Measurements from ENCODE around the gene GALNT16. TPM values are rescaled to one million over a fixed set of nuclear protein-coding genes. Genes with fewer than 3 reads are reported as not detected.

GALNT16 gene
- total RNA-seq, 1 experiment from 2014 or later = 3.8 TPM

- intact Hi-C loops (cut with micrococcal nuclease; ENCODE audit: unreplicated experiment) = no loop called here
- CTCF ChIA-PET = no interaction called here
- Mint-ChIP-seq H3K4me1 (ENCODE audit: low read depth, unreplicated experiment) (no peaks in the 10 kb centered on the region), H3K27ac (ENCODE audit: unreplicated experiment) (no peak overlapping the region), H3K36me3 (ENCODE audit: insufficient read depth, unreplicated experiment) (no peaks in the 10 kb centered on the region), H3K4me3 (ENCODE audit: unreplicated experiment) (no peak overlapping the region), H3K9me3 (ENCODE audit: unreplicated experiment) (no peaks in the 10 kb centered on the region), H3K27me3 (ENCODE audit: insufficient read depth, unreplicated experiment) (no peaks in the 10 kb centered on the region)
- Histone ChIP-seq H3K9me3 (no peaks in the 10 kb centered on the region), H3K27me3 (replicated peaks; ENCODE audit: control insufficient read depth, insufficient read depth, low read length) (no peaks in the 10 kb centered on the region), H3K4me3 (ENCODE audit: low read depth, low read length) (no peak overlapping the region), H3K4me1 (no peaks in the 10 kb centered on the region), H3K36me3 (ENCODE audit: control insufficient read depth, insufficient read depth, low read length) (no peaks in the 10 kb centered on the region)
- no peak for DNase-seq
- TF ChIP-seq, protein P1, sequence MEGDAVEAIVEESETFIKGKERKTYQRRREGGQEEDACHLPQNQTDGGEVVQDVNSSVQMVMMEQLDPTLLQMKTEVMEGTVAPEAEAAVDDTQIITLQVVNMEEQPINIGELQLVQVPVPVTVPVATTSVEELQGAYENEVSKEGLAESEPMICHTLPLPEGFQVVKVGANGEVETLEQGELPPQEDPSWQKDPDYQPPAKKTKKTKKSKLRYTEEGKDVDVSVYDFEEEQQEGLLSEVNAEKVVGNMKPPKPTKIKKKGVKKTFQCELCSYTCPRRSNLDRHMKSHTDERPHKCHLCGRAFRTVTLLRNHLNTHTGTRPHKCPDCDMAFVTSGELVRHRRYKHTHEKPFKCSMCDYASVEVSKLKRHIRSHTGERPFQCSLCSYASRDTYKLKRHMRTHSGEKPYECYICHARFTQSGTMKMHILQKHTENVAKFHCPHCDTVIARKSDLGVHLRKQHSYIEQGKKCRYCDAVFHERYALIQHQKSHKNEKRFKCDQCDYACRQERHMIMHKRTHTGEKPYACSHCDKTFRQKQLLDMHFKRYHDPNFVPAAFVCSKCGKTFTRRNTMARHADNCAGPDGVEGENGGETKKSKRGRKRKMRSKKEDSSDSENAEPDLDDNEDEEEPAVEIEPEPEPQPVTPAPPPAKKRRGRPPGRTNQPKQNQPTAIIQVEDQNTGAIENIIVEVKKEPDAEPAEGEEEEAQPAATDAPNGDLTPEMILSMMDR (IDR thresholded peaks at IDR 0.05; ENCODE audit: insufficient read depth in 1 of 2, low read depth in 1 of 2, low read length in 1 of 2, severe bottlenecking in 1 of 2, unreplicated experiment in 1 of 2) = no peak
- BruUV-seq (replicated peaks) = no TSS peak
- POLR2A ChIA-PET = interaction anchor here (0.6 kb wide), 1 partner anchor 20 kb away, joined by 3 read pairs; no protein-coding TSS in a partner anchor
These were observed 71.2 kb downstream of the GALNT16 start for GRCh38 chr14:69331206-69331605.

DNA sequence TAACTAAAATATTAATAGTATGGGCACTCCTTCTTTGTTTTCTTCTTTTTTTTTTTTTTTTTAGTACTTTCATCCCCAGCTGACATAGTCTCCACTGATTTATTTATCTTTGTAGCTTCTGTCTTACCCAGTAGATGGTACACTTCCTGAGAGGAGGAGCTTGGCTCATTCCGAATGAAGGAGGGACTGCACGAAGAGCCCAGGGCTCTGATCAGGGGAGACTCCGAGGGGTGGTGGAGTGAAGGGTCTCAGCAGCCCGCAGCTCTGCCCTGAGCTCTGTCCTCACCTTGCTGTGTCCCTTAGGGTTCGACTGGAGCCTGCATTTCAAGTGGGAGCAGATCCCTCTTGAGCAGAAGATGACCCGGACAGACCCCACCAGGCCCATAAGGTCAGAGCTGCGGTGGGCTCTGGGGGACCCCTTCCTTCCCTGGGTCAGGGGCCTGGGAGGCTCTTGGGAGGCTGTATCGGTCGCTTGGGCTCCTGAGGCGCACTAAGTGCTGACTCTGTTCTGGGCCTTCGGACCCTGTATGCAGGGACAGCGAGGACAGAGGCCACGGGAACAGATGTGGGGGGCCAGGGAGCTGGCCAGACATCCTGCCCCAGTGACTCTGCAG, 72.9 kb downstream of the GALNT16 start:
- H3K27ac Mint-ChIP-seq (ENCODE audit: unreplicated experiment) = no peak overlapping the region
- ChIA-PET CTCF (interaction anchor here (0.6 kb wide), 1 partner anchor 14 kb away, joined by 3 read pairs; no protein-coding TSS in a partner anchor), POLR2A (interaction anchor here (0.7 kb wide), 1 partner anchor 31 kb away, joined by 3 read pairs; no protein-coding TSS in a partner anchor)
- Histone ChIP-seq H3K9me3 (no peaks in the 10 kb centered on the region), H3K36me3 (ENCODE audit: control insufficient read depth, insufficient read depth, low read length) (no peaks in the 10 kb centered on the region), H3K4me1 (no peaks in the 10 kb centered on the region), H3K27me3 (replicated peaks; ENCODE audit: control insufficient read depth, insufficient read depth, low read length) (no peaks in the 10 kb centered on the region), H3K4me3 (ENCODE audit: low read depth, low read length) (no peak overlapping the region)
- no peak overlapping the region for H3K4me3 Mint-ChIP-seq (ENCODE audit: unreplicated experiment)
- H3K36me3 Mint-ChIP-seq (ENCODE audit: insufficient read depth, unreplicated experiment) = no peaks in the 10 kb centered on the region
- intact Hi-C loops (cut with micrococcal nuclease; ENCODE audit: unreplicated experiment) = no loop called here
- no TSS peak for BruUV-seq (replicated peaks)
- no peaks in the 10 kb centered on the region for H3K27me3 Mint-ChIP-seq (ENCODE audit: insufficient read depth, unreplicated experiment)
- TF ChIP-seq, protein P1 (IDR thresholded peaks at IDR 0.05; ENCODE audit: insufficient read depth in 1 of 2, low read depth in 1 of 2, low read length in 1 of 2, severe bottlenecking in 1 of 2, unreplicated experiment in 1 of 2) = no peak
- no peak for DNase-seq
- H3K9me3 Mint-ChIP-seq (ENCODE audit: unreplicated experiment) = no peaks in the 10 kb centered on the region
- H3K4me1 Mint-ChIP-seq (ENCODE audit: low read depth, unreplicated experiment) = no peaks in the 10 kb centered on the region

DNA sequence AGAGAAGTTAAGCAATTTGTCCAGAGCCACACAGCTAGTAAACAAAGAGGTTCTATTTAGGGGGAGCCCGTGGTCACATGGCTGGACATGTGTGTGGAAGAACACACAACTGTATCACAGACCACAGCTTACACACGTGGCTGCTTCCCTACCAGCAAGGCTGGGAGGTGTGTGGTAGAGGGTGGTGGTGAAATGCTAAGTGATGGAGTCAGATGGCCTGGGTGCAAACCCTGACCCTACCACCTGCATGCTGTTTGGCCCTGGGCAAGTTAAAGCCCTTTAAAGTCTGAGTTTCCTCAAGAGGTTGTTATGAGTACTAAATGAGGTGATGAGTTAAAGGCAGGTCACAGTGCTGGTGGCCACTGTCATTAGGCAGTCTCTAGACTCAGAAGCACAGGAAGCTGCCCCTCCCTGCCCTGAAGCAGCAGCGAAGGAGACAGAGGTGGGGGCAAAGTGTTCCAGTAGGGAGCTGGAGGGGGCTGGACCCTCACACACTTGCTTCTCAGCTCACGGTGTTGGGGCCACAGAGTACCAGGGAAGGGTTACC, 73.9 kb downstream of the GALNT16 start:
- H3K4me3 ChIP-seq (ENCODE audit: low read depth, low read length) = no peak overlapping the region
- DNase-seq = no peak
- TF ChIP-seq, protein P1 (IDR thresholded peaks at IDR 0.05; ENCODE audit: insufficient read depth in 1 of 2, low read depth in 1 of 2, low read length in 1 of 2, severe bottlenecking in 1 of 2, unreplicated experiment in 1 of 2) = no peak
- no peaks in the 10 kb centered on the region for H3K9me3 Mint-ChIP-seq (ENCODE audit: unreplicated experiment)
- no TSS peak for BruUV-seq (replicated peaks)
- no peak overlapping the region for H3K27ac Mint-ChIP-seq (ENCODE audit: unreplicated experiment)
- H3K27me3 Mint-ChIP-seq (ENCODE audit: insufficient read depth, unreplicated experiment) = no peaks in the 10 kb centered on the region
- no peaks in the 10 kb centered on the region for H3K27me3 ChIP-seq (replicated peaks; ENCODE audit: control insufficient read depth, insufficient read depth, low read length)
- H3K4me1 Mint-ChIP-seq (ENCODE audit: low read depth, unreplicated experiment) = no peaks in the 10 kb centered on the region
- H3K9me3 ChIP-seq = no peaks in the 10 kb centered on the region
- ChIA-PET POLR2A (no interaction called here), CTCF (no interaction called here)
- H3K36me3 ChIP-seq (ENCODE audit: control insufficient read depth, insufficient read depth, low read length) = no peaks in the 10 kb centered on the region
- intact Hi-C loops (cut with micrococcal nuclease; ENCODE audit: unreplicated experiment) = no loop called here
- no peak overlapping the region for H3K4me3 Mint-ChIP-seq (ENCODE audit: unreplicated experiment)
- H3K4me1 ChIP-seq = no peaks in the 10 kb centered on the region
- no peaks in the 10 kb centered on the region for H3K36me3 Mint-ChIP-seq (ENCODE audit: insufficient read depth, unreplicated experiment)
